DND-41 (cell line): ENCODE data around the gene CSNK2B.

Experiments used
- ATAC-seq: fragments of 200-7000 bp; cut with Tn5 transposase; 3 replicates; pipeline ENCODE4 v1.9.1; 2021; ENCODE audit warnings: low read depth; ENCODE audit not compliant: insufficient read depth
- DNase-seq: peaks from one replicate; pipeline ENCODE4 v3.0.0-alpha.2; 2020
- H2AFZ ChIP-seq: 2 replicates; pipeline ENCODE4 v1.6.0; 2012; ENCODE audit warnings: low read depth, low read length
- H3K27ac ChIP-seq: 2 replicates; pipeline ENCODE4 v1.5.1; 2012; ENCODE audit warnings: low read length, inconsistent platforms
- H3K27me3 ChIP-seq: fragments of 200-600 bp; sonication (generic); 2 replicates; pipeline ENCODE4 v1.6.0; 2012; ENCODE audit warnings: low read length, mild to moderate bottlenecking, inconsistent platforms; ENCODE audit not compliant: insufficient read depth, poor library complexity
- H3K36me3 ChIP-seq: 2 replicates; pipeline ENCODE4 v1.5.1; 2012; ENCODE audit warnings: low read length, inconsistent platforms; ENCODE audit not compliant: insufficient read depth
- H3K4me1 ChIP-seq: 2 replicates; pipeline ENCODE4 v1.5.1; 2012; ENCODE audit warnings: mild to moderate bottlenecking, low read length; ENCODE audit not compliant: insufficient read depth
- H3K4me2 ChIP-seq: 2 replicates; pipeline ENCODE4 v1.6.0; 2012; ENCODE audit warnings: mild to moderate bottlenecking, moderate library complexity, low read length, inconsistent platforms; ENCODE audit not compliant: insufficient read depth
- H3K4me3 ChIP-seq, 2 experiments: fragments of 200-600 bp in 1 of 2; shearing (Covaris generic) in 1 of 2; 2 replicates each; pipeline ENCODE4 v1.5.1; 2012 to 2016; ENCODE audit warnings: inconsistent platforms in 2 of 2, low read length in 2 of 2, mild to moderate bottlenecking in 2 of 2, low read depth in 1 of 2, moderate library complexity in 1 of 2
- H3K79me2 ChIP-seq: 2 replicates; pipeline ENCODE4 v1.6.0; 2012; ENCODE audit warnings: low read length, inconsistent platforms; ENCODE audit not compliant: insufficient read depth
- H3K9ac ChIP-seq: 2 replicates; pipeline ENCODE4 v1.6.0; 2012; ENCODE audit warnings: low read depth, mild to moderate bottlenecking, inconsistent platforms, low read length, moderate library complexity
- H3K9me3 ChIP-seq: 2 replicates; pipeline ENCODE4 v1.5.1; 2012; ENCODE audit warnings: low read length, moderate library complexity, mild to moderate bottlenecking, inconsistent platforms; ENCODE audit not compliant: insufficient read depth, severe bottlenecking
- H4K20me1 ChIP-seq: 2 replicates; pipeline ENCODE4 v1.6.0; 2012; ENCODE audit warnings: low read length; ENCODE audit not compliant: insufficient read depth
- EZH2 ChIP-seq: IDR thresholded peaks from 3 replicates; pipeline ENCODE4 v1.6.1; 2012; ENCODE audit warnings: borderline replicate concordance, low read depth, mild to moderate bottlenecking, moderate library complexity, low read length, inconsistent platforms; ENCODE audit not compliant: severe bottlenecking
- TF ChIP-seq, protein P1 (sequence below): IDR thresholded peaks from 2 replicates; pipeline ENCODE4 v1.5.1; 2012; ENCODE audit warnings: borderline replicate concordance, low read length, moderate library complexity, mild to moderate bottlenecking; ENCODE audit not compliant: poor library complexity, severe bottlenecking; ENCODE audit errors: extremely low read depth

The CSNK2B gene

DNA sequence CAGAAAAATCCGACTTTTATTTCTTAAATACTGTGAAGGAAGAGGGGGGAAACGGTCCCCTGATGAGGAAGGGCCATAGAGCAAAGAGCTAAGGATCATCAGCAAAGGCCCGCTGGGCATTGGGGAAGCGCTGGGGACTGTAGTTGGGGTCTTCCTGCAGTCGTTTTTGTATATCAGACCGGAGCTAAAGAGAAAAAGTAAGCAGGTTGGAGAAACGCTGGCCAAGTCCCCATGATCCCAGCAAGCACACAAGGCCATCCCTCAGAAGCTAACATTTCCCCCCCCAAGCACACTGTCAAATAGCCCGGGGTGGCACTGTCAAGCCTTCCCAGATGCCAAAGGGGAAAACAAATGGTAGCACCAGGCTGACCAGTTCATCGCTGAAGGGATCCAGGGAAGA is 26.8 kb upstream of the CSNK2B start:
- H3K27ac ChIP-seq = no peak overlapping the region

DNA sequence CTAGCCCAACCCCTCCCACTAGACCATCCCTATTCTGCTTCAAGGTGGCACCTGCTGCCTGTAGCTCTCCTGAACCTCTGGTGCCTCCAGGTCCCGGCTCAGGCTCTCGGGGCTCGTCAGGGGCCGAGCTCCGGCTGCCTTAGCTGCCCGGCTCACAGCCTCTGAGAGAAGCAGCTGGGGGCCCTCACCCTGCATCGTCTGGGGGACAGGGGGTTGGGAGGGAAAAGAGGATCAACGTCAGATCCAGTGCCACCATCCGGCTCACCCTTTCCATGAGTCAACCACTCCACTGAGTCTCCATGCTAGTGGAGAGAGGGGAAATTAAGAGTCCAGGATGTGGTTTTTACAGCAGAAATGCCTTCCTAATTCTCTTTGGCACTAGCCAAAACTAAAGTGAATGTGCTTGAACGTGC is 26.4 kb upstream of the CSNK2B start:
- ATAC-seq = 0 out of 3 replicates have a peak, but pooled peaks have one; percentile 8
- Histone ChIP-seq H3K27ac (no peak overlapping the region), H3K36me3 (peaks cover 93% of the 10 kb centered on the region), H3K4me1 (no peaks in the 10 kb centered on the region), H3K4me2 (no peak overlapping the region), H3K9me3 (no peaks in the 10 kb centered on the region), H4K20me1 (peaks cover 40% of the 10 kb centered on the region), H3K79me2 (peaks cover 6% of the 10 kb centered on the region; the same call in 1 of the 2 replicates), H2AFZ (no peak overlapping the region), H3K9ac (no peak overlapping the region), H3K4me3 (no peak overlapping the region), H3K27me3 (no peaks in the 10 kb centered on the region)
- TF ChIP-seq, protein P1, sequence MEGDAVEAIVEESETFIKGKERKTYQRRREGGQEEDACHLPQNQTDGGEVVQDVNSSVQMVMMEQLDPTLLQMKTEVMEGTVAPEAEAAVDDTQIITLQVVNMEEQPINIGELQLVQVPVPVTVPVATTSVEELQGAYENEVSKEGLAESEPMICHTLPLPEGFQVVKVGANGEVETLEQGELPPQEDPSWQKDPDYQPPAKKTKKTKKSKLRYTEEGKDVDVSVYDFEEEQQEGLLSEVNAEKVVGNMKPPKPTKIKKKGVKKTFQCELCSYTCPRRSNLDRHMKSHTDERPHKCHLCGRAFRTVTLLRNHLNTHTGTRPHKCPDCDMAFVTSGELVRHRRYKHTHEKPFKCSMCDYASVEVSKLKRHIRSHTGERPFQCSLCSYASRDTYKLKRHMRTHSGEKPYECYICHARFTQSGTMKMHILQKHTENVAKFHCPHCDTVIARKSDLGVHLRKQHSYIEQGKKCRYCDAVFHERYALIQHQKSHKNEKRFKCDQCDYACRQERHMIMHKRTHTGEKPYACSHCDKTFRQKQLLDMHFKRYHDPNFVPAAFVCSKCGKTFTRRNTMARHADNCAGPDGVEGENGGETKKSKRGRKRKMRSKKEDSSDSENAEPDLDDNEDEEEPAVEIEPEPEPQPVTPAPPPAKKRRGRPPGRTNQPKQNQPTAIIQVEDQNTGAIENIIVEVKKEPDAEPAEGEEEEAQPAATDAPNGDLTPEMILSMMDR = no peak
- no peak for TF ChIP-seq EZH2
- DNase-seq = no peak

More for the DNA sequence above, 26.8 kb upstream of the CSNK2B start:
- Histone ChIP-seq H3K79me2 (peaks cover 5% of the 10 kb centered on the region), H3K4me2 (no peak overlapping the region), H3K4me1 (no peaks in the 10 kb centered on the region), H3K9ac (no peak overlapping the region), H3K9me3 (no peaks in the 10 kb centered on the region), H3K27me3 (no peaks in the 10 kb centered on the region), H2AFZ (no peak overlapping the region), H4K20me1 (peaks cover 41% of the 10 kb centered on the region), H3K4me3 (no peak overlapping the region), H3K36me3 (peaks cover 93% of the 10 kb centered on the region)
- DNase-seq = no peak
- ATAC-seq = 0 out of 3 replicates have a peak, but pooled peaks have one; percentile 1
- TF ChIP-seq EZH2 = no peak
- TF ChIP-seq, protein P1 = no peak

DNA sequence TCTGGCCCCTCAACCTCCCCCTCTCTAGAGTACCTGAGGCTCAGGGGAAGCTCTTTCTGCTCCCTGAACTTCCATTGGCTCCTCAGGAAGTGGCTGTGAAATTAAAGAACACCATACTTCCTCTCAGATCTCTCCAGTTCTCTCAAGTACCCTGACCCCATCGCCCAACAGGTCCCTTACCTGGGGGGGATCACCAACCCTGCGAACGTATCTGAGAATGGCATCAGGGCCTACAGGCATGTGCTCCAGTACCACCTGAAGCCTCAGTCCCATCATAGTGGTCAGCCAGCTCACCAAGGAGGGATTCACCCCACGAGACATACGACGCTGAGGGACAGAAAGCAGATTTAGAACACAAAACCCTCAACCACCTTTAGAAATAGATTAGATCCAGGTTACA is 25.3 kb upstream of the CSNK2B start:
- H2AFZ ChIP-seq = no peak overlapping the region
- no peaks in the 10 kb centered on the region for H3K27me3 ChIP-seq
- H3K4me3 ChIP-seq = no peak overlapping the region
- ATAC-seq = no peak
- H3K27ac ChIP-seq = no peak overlapping the region
- H3K9me3 ChIP-seq = no peaks in the 10 kb centered on the region
- H3K4me2 ChIP-seq = no peak overlapping the region
- no peak overlapping the region for H3K9ac ChIP-seq
- no peak for DNase-seq
- H3K36me3 ChIP-seq = peaks cover 93% of the 10 kb centered on the region
- peaks cover 37% of the 10 kb centered on the region for H4K20me1 ChIP-seq
- TF ChIP-seq, protein P1 = no peak
- TF ChIP-seq EZH2 = no peak
- no peaks in the 10 kb centered on the region for H3K4me1 ChIP-seq
- H3K79me2 ChIP-seq = peaks cover 12% of the 10 kb centered on the region; the same call in 1 of the 2 replicates
